Measurements from ENCODE around the gene TRIM44. TPM values are rescaled to one million over a fixed set of nuclear protein-coding genes. Genes with fewer than 3 reads are reported as not detected.

Gene TRIM44
- total RNA-seq, 4 donors from 2014 or later = 24.6 to 54.2 (median 35.8) TPM

- no peak for TF ChIP-seq CTCF (IDR thresholded peaks at IDR 0.05)
- Histone ChIP-seq H3K27ac (no peak overlapping the region), H3K4me1 (no peaks in the 10 kb centered on the region), H3K4me3 (replicated peaks in 1 of 3) (no peak overlapping the region), H3K36me3 (peaks cover 0 to 5% of the 10 kb centered on the region in 2 donors), H3K9me3 (no peaks in the 10 kb centered on the region), H3K27me3 (no peaks in the 10 kb centered on the region)
- no peak for DNase-seq
- intact Hi-C loops (cut with DNase I) = no loop called here
- 48 to 49% methylated on average over 2 of the region's 2 CpGs for WGBS, 2 donors
These were observed 147.6 kb downstream of the TRIM44 start for GRCh38 chr11:35810045-35810645.

GRCh38 chr11:35811783-35812182 lies 149.2 kb downstream of the TRIM44 start:
- Histone ChIP-seq H3K27ac (no peak overlapping the region), H3K4me3 (replicated peaks in 1 of 3) (no peak overlapping the region), H3K27me3 (no peaks in the 10 kb centered on the region), H3K9me3 (no peaks in the 10 kb centered on the region), H3K36me3 (peaks cover 0 to 4% of the 10 kb centered on the region in 2 donors), H3K4me1 (no peaks in the 10 kb centered on the region)
- intact Hi-C loops (cut with DNase I) = no loop called here
- TF ChIP-seq CTCF (IDR thresholded peaks at IDR 0.05) (no peak), POLR2A (IDR thresholded peaks at IDR 0.05) (no peak)
- no peak for DNase-seq
- WGBS, 2 donors = 76 to 89% methylated on average over 2 of the region's 2 CpGs

- TF ChIP-seq POLR2A (IDR thresholded peaks at IDR 0.05) = no peak
- no peak for TF ChIP-seq CTCF (IDR thresholded peaks at IDR 0.05)
- Histone ChIP-seq H3K36me3 (no peaks in the 10 kb centered on the region), H3K4me1 (no peaks in the 10 kb centered on the region), H3K4me3 (replicated peaks in 1 of 3) (no peak overlapping the region), H3K27ac (no peak overlapping the region), H3K9me3 (no peaks in the 10 kb centered on the region), H3K27me3 (no peaks in the 10 kb centered on the region)
- intact Hi-C loops (cut with DNase I) = no loop called here
- 85 to 90% methylated on average over 4 of the region's 4 CpGs for WGBS, 2 donors
- no peak for DNase-seq
These were observed 150.3 kb downstream of the TRIM44 start for GRCh38 chr11:35812828-35813227.

- intact Hi-C loops (cut with DNase I) = no loop called here
- Histone ChIP-seq H3K27me3 (no peaks in the 10 kb centered on the region), H3K27ac (no peak overlapping the region), H3K9me3 (no peaks in the 10 kb centered on the region), H3K4me3 (replicated peaks in 1 of 3) (no peak overlapping the region), H3K4me1 (no peaks in the 10 kb centered on the region), H3K36me3 (no peaks in the 10 kb centered on the region)
- no peak for DNase-seq
- no peak for TF ChIP-seq POLR2A (IDR thresholded peaks at IDR 0.05)
- TF ChIP-seq CTCF (IDR thresholded peaks at IDR 0.05) = no peak
- WGBS, 2 donors = 94 to 95% methylated on average over 7 of the region's 7 CpGs
These were observed 151.6 kb downstream of the TRIM44 start for GRCh38 chr11:35814081-35814695.

- Histone ChIP-seq H3K4me3 (replicated peaks in 1 of 3) (no peak overlapping the region), H3K4me1 (no peaks in the 10 kb centered on the region), H3K27ac (no peak overlapping the region), H3K9me3 (no peaks in the 10 kb centered on the region), H3K27me3 (no peaks in the 10 kb centered on the region), H3K36me3 (no peaks in the 10 kb centered on the region)
- TF ChIP-seq POLR2A (IDR thresholded peaks at IDR 0.05) = no peak
- TF ChIP-seq CTCF (IDR thresholded peaks at IDR 0.05) = no peak
- 73 to 91% methylated on average over 3 of the region's 3 CpGs for WGBS, 2 donors
- intact Hi-C loops (cut with DNase I) = no loop called here
- no peak for DNase-seq
These were observed 152.2 kb downstream of the TRIM44 start for GRCh38 chr11:35814720-35815305.

Measured in thyroid gland (tissue), 4 donors.